ENCODE data around the gene SMYD3.

- no peak for TF ChIP-seq CTCF (conservative IDR thresholded peaks at IDR 0.05 in 1 of 2, IDR thresholded peaks at IDR 0.05 in 1 of 2; ENCODE audit: low read depth in 1 of 2, low read length in 2 of 2)
- TF ChIP-seq EZH2 (IDR thresholded peaks at IDR 0.05; ENCODE audit: low read length, missing control alignments), result no peak
Measured at GRCh38 chr1:246382589-246383238, 124.4 kb downstream of the SMYD3 start.
